ENCODE results near the gene IZUMO3. TPM values are rescaled to one million over a fixed set of nuclear protein-coding genes. Genes with fewer than 3 reads are reported as not detected.

Gene IZUMO3
- total and polyA plus RNA-seq, 2 of the 8 experiments (the other 6 are each of a cell fraction or from before 2014, with no cell fraction given): not detected

GRCh38 chr9:24561957-24562356, 16.3 kb upstream of the IZUMO3 start:
- Histone ChIP-seq H4K20me1 (replicated peaks in 1 of 2; ENCODE audit: control insufficient read depth in 1 of 2, insufficient read depth in 2 of 2, low read length in 2 of 2) (no peaks in the 10 kb centered on the region), H3K9ac (replicated peaks in 1 of 4; ENCODE audit: extremely low read depth in 1 of 4, low read depth in 3 of 4, low read length in 3 of 4) (no peak overlapping the region), H3K56ac (replicated peaks; ENCODE audit: insufficient read length, low read depth, low read length) (no peak overlapping the region), H2BK120ac (replicated peaks; ENCODE audit: low read depth, low read length) (no peak overlapping the region), H3K27ac (ENCODE audit: low read depth, low read length) (no peak overlapping the region), H3K9me3 (ENCODE audit: insufficient read depth in 2 of 2, low read depth in 1 of 2, low read length in 1 of 2) (no peaks in the 10 kb centered on the region), H3K14ac (ENCODE audit: insufficient read length) (no peak overlapping the region), H4K5ac (ENCODE audit: insufficient read length, low read depth, low read length) (no peak overlapping the region), H3K4me3 (ENCODE audit: extremely low read depth in 1 of 4, insufficient read depth in 2 of 4, low read depth in 3 of 4, low read length in 4 of 4) (no peak overlapping the region), H2BK20ac (ENCODE audit: low read length) (no peak overlapping the region), H2BK5ac (ENCODE audit: low read depth, low read length) (no peak overlapping the region), H4K91ac (replicated peaks; ENCODE audit: insufficient read length, low read length) (no peak overlapping the region), H2BK12ac (ENCODE audit: low read depth, low read length) (no peak overlapping the region), H2AFZ (ENCODE audit: low read length) (no peak overlapping the region), H3K36me3 (ENCODE audit: control insufficient read depth in 2 of 4, insufficient read depth in 4 of 4, low read length in 3 of 4) (no peaks in the 10 kb centered on the region), H3K27me3 (replicated peaks in 1 of 4; ENCODE audit: control insufficient read depth in 3 of 4, extremely low read depth in 1 of 4, insufficient read depth in 3 of 4, low read length in 3 of 4) (no peaks in the 10 kb centered on the region), H3K79me1 (ENCODE audit: low read depth, low read length) (no peaks in the 10 kb centered on the region), H3K79me2 (ENCODE audit: control insufficient read depth in 1 of 2, insufficient read depth in 2 of 2, low read length in 2 of 2) (no peaks in the 10 kb centered on the region), H4K8ac (ENCODE audit: extremely low read depth, insufficient read depth, low read length) (no peak overlapping the region), H3K18ac (ENCODE audit: extremely low read depth, low read length) (no peak overlapping the region), H2BK15ac (ENCODE audit: low read length) (no peak overlapping the region), H3K4ac (replicated peaks; ENCODE audit: insufficient read length, low read depth, low read length) (no peak overlapping the region), H3K4me1 (replicated peaks in 1 of 4; ENCODE audit: control insufficient read depth in 3 of 4, insufficient read depth in 4 of 4, low read length in 3 of 4) (no peaks in the 10 kb centered on the region), H3K23me2 (ENCODE audit: low read depth, low read length) (no peaks in the 10 kb centered on the region), H2AK5ac (ENCODE audit: low read depth, low read length) (no peak overlapping the region), H3K23ac (ENCODE audit: insufficient read length) (no peak overlapping the region), H3K4me2 (ENCODE audit: insufficient read depth in 1 of 2, low read depth in 2 of 2, low read length in 2 of 2) (no peak overlapping the region)
- 95% methylated on average over 3 of the region's 3 CpGs; no CpG with 5 or more reads in 1 of the 2 experiments for WGBS, 2 experiments (ENCODE audit: extremely low coverage in 1 of 2, insufficient coverage in 1 of 2, insufficient read length in 1 of 2, insufficient replicate concordance in 2 of 2, low coverage in 1 of 2, low lambda C conversion rate in 2 of 2, missing lambda C conversion rate in 1 of 2)
- DNase-seq (ENCODE audit: low read depth in 1 of 2, low spot score in 2 of 2): no peak
- no peak for TF ChIP-seq RXRA (IDR thresholded peaks at IDR 0.05; ENCODE audit: insufficient read depth, low read depth, low read length)
- TF ChIP-seq ATF2 (IDR thresholded peaks at IDR 0.05; ENCODE audit: low read length): no peak
- no peak for TF ChIP-seq EP300 (IDR thresholded peaks at IDR 0.05; ENCODE audit: borderline replicate concordance in 1 of 2, low read depth in 2 of 2, low read length in 2 of 2)
- no peak for TF ChIP-seq CBX8 (IDR thresholded peaks at IDR 0.05; ENCODE audit: borderline replicate concordance, low read depth, low read length)
- TF ChIP-seq JUND (IDR thresholded peaks at IDR 0.05; ENCODE audit: low read length): no peak
- no peak for FAIRE-seq
- CTCF ChIA-PET (ENCODE audit: partially characterized antibody): no interaction called here
- POLR2A ChIA-PET (ENCODE audit: partially characterized antibody): no interaction called here
